ENCODE measurements around the gene CLMN. TPM values are rescaled to one million over a fixed set of nuclear protein-coding genes. Genes with fewer than 3 reads are reported as not detected.
A peak's percentile ranks its signal among the peaks of the same experiment; 100 is the strongest.
"Not testable (repeated sequence)": the region's sequence is repeated elsewhere in the genome, so short reads cannot be mapped to it uniquely, and the experiment has no call there.

The CLMN gene
- total RNA-seq, 1 donor from 2014 or later: 1.0 TPM

GRCh38 chr14:95141684-95142083, 178.0 kb downstream of the CLMN start:
- no peak overlapping the region for H3K27ac Mint-ChIP-seq
- DNase-seq: no peak
- no peaks in the 10 kb centered on the region for H3K27me3 Mint-ChIP-seq
- intact Hi-C loops (cut with micrococcal nuclease): no loop called here
- H3K9me3 Mint-ChIP-seq: peaks cover 16% of the 10 kb centered on the region
- H3K4me3 Mint-ChIP-seq: no peak overlapping the region
- peaks cover 27% of the 10 kb centered on the region for H3K36me3 Mint-ChIP-seq (ENCODE audit: low read depth)
- H3K4me1 Mint-ChIP-seq: peaks cover 20% of the 10 kb centered on the region

GRCh38 chr14:95140060-95140858, 179.4 kb downstream of the CLMN start:
- H3K4me1 Mint-ChIP-seq: peaks cover 22% of the 10 kb centered on the region
- H3K4me3 Mint-ChIP-seq: no peak overlapping the region
- peaks cover 7% of the 10 kb centered on the region for H3K9me3 Mint-ChIP-seq
- no peaks in the 10 kb centered on the region for H3K27me3 Mint-ChIP-seq
- DNase-seq: no peak
- H3K27ac Mint-ChIP-seq: no peak overlapping the region
- peaks cover 18% of the 10 kb centered on the region for H3K36me3 Mint-ChIP-seq (ENCODE audit: low read depth)
- intact Hi-C loops (cut with micrococcal nuclease): no loop called here

- DNase-seq: no peak
- H3K27ac Mint-ChIP-seq: no peak overlapping the region
- no peak overlapping the region for H3K4me3 Mint-ChIP-seq
- intact Hi-C loops (cut with micrococcal nuclease): no loop called here
- peaks cover 10% of the 10 kb centered on the region for H3K36me3 Mint-ChIP-seq (ENCODE audit: low read depth)
- H3K27me3 Mint-ChIP-seq: no peaks in the 10 kb centered on the region
- no peaks in the 10 kb centered on the region for H3K9me3 Mint-ChIP-seq
- peaks cover 27% of the 10 kb centered on the region for H3K4me1 Mint-ChIP-seq
These were observed 180.8 kb downstream of the CLMN start for GRCh38 chr14:95138876-95139275.

- H3K4me3 Mint-ChIP-seq; H3K9me3 Mint-ChIP-seq; H3K36me3 Mint-ChIP-seq (ENCODE audit: low read depth); intact Hi-C loops (cut with micrococcal nuclease); DNase-seq; H3K27me3 Mint-ChIP-seq; H3K27ac Mint-ChIP-seq: not testable (repeated sequence)
- peaks cover 25% of the 10 kb centered on the region for H3K4me1 Mint-ChIP-seq
These were observed 181.3 kb downstream of the CLMN start for GRCh38 chr14:95138455-95138854.

- Mint-ChIP-seq H3K9me3 (no peaks in the 10 kb centered on the region), H3K4me1 (peaks cover 24% of the 10 kb centered on the region), H3K27ac (no peak overlapping the region), H3K36me3 (ENCODE audit: low read depth) (peaks cover 16% of the 10 kb centered on the region), H3K4me3 (no peak overlapping the region), H3K27me3 (no peaks in the 10 kb centered on the region)
- intact Hi-C loops (cut with micrococcal nuclease): no loop called here
- no peak for DNase-seq
These were observed 181.9 kb downstream of the CLMN start for GRCh38 chr14:95137804-95138167.

- no peak overlapping the region for H3K4me3 Mint-ChIP-seq
- H3K27me3 Mint-ChIP-seq: no peaks in the 10 kb centered on the region
- no peak for DNase-seq
- H3K9me3 Mint-ChIP-seq: no peaks in the 10 kb centered on the region
- peaks cover 21% of the 10 kb centered on the region for H3K36me3 Mint-ChIP-seq (ENCODE audit: low read depth)
- intact Hi-C loops (cut with micrococcal nuclease): no loop called here
- peaks cover 24% of the 10 kb centered on the region for H3K4me1 Mint-ChIP-seq
- H3K27ac Mint-ChIP-seq: no peak overlapping the region
These were observed 182.4 kb downstream of the CLMN start for GRCh38 chr14:95137164-95137803.

GRCh38 chr14:95136631-95137030, 183.1 kb downstream of the CLMN start:
- Mint-ChIP-seq H3K27me3 (no peaks in the 10 kb centered on the region), H3K36me3 (ENCODE audit: low read depth) (peaks cover 26% of the 10 kb centered on the region), H3K27ac (no peak overlapping the region)

GRCh38 chr14:95134304-95134933, 185.3 kb downstream of the CLMN start:
- Mint-ChIP-seq H3K9me3 (no peaks in the 10 kb centered on the region), H3K4me3 (no peak overlapping the region), H3K27ac (peak overlapping the region; percentile 24), H3K36me3 (ENCODE audit: low read depth) (peaks cover 39% of the 10 kb centered on the region), H3K4me1 (peaks cover 26% of the 10 kb centered on the region), H3K27me3 (no peaks in the 10 kb centered on the region)
- DNase-seq: no peak
- intact Hi-C loops (cut with micrococcal nuclease): no loop called here

More at GRCh38 chr14:95136631-95137030, 183.1 kb downstream of the CLMN start:
- DNase-seq: no peak
- Mint-ChIP-seq H3K9me3 (no peaks in the 10 kb centered on the region), H3K4me1 (peaks cover 25% of the 10 kb centered on the region), H3K4me3 (no peak overlapping the region)
- intact Hi-C loops (cut with micrococcal nuclease): no loop called here

GRCh38 chr14:95133282-95133681, 186.4 kb downstream of the CLMN start:
- Mint-ChIP-seq H3K27me3 (no peaks in the 10 kb centered on the region), H3K36me3 (ENCODE audit: low read depth) (peaks cover 48% of the 10 kb centered on the region), H3K4me1 (peaks cover 33% of the 10 kb centered on the region), H3K27ac (no peak overlapping the region), H3K4me3 (no peak overlapping the region), H3K9me3 (no peaks in the 10 kb centered on the region)
- DNase-seq: no peak
- intact Hi-C loops (cut with micrococcal nuclease): no loop called here

- H3K27me3 Mint-ChIP-seq: no peaks in the 10 kb centered on the region
- H3K4me3 Mint-ChIP-seq: no peak overlapping the region
- no peak overlapping the region for H3K27ac Mint-ChIP-seq
- no peaks in the 10 kb centered on the region for H3K9me3 Mint-ChIP-seq
- intact Hi-C loops (cut with micrococcal nuclease): no loop called here
- peaks cover 50% of the 10 kb centered on the region for H3K36me3 Mint-ChIP-seq (ENCODE audit: low read depth)
- no peak for DNase-seq
- peaks cover 33% of the 10 kb centered on the region for H3K4me1 Mint-ChIP-seq
These were observed 186.9 kb downstream of the CLMN start for GRCh38 chr14:95132760-95133159.

Other genes starting within 250 kb of the CLMN start
- 74.4 and 77.0 TPM in 2 replicates for gene DICER1, start 162.4 kb downstream of the CLMN start, total RNA-seq
- gene SYNE3, start 196.7 kb upstream of the CLMN start, total RNA-seq: 45.2 and 46.3 TPM in 2 replicates
- 43.7 and 45.6 TPM in 2 replicates for gene GLRX5, start 215.1 kb upstream of the CLMN start, total RNA-seq

All from activated CD4-positive, alpha-beta T cell treated with anti-CD3 and anti-CD28 coated beads, Interleukin-2, amount 10 ng/mL, durations not matched to agents 24 days and 14 days (primary cell).